ENCODE measurements around the gene THBS1.

The THBS1 gene

GRCh38 chr15:39608185-39609139 is 27.6 kb downstream of the THBS1 start:
- no peak for DNase-seq (ENCODE audit: low spot score)

DNA sequence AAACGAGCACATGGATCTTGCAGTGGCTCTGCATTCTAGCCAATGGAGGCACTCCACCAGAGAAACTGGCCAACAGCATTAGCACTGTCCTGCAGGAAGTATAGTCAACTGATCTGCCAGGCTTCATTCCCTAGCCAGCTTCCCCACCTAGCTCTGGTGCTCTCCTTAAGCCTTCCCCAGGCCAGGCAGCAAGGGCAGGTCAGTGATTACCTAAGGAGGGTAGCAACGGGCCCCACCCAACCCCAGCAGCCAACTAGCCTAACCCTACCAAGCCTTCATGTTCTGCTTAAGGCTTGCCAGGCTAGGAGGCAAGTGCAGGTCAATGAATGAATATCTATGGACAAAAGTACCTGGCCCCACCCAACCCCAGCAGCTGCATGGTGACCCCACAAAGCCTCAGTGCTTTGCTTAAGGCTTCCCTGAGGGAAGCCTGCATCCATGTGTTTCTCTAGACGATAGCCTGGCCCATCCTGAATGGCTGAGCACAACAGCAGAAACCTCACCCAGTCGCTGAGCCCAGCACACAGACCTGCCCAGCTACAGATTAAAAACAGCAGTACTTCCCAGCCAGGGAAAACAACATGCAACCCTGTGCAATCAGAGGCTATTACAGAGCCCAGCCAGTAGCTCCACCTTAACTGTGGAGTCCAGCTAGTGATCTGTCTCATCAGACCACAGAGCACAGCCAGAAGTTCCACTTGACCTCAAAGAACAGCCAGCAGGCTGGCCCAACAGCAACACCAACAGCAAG is 28.5 kb downstream of the THBS1 start:
- DNase-seq (ENCODE audit: low spot score): no peak

DNA sequence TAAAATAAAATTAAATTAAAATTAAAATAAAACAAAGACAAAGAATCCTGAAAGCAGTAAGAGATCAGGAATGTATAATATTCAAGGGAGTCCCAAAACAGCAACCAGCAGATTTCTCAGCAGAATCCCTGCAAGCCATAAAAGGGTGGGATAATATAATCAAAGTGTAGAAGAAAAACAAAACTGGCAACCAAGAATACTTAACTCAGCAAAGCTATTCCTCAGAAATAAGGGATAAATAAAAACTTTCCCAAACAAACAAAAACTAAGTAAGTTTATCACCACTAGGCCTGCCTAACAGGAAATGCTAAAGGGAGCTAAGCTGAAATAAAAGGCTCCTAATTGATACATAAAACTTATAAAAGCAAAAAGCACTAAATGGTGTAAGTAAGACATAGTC is 29.8 kb downstream of the THBS1 start:
- no peak for DNase-seq (ENCODE audit: low spot score)

GRCh38 chr15:39613271-39613670 is 32.4 kb downstream of the THBS1 start:
- no peak for DNase-seq (ENCODE audit: low spot score)

GRCh38 chr15:39613861-39614260 is 33.0 kb downstream of the THBS1 start:
- DNase-seq (ENCODE audit: low spot score): no peak

- DNase-seq (ENCODE audit: low spot score): peak; percentile 80
Observed at GRCh38 chr15:39616731-39617455, 36.0 kb downstream of the THBS1 start.

- DNase-seq (ENCODE audit: low spot score): no peak
Observed at GRCh38 chr15:39618063-39618823, 37.4 kb downstream of the THBS1 start.

DNA sequence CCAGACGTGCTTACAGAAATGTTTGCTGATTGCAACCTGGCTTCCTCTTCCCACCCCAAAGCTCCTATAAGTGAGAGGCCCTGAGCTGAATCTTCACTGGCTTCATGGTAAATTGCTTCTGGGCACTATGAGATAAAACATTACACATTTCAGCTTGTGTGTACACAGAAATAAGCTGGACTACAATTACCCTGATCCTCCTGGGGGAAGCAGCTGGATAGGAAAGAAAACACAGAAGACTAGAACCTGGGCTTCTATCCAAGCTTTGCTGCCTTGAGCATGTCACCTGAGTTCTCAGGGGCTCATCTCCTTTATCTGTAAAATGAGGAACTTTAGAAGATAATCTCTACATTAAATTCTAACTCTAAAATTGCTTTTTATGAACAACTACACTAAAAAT is 40.3 kb downstream of the THBS1 start:
- no peak for DNase-seq (ENCODE audit: low spot score)

GRCh38 chr15:39621976-39622375 is 41.1 kb downstream of the THBS1 start:
- DNase-seq (ENCODE audit: low spot score): no peak

DNA sequence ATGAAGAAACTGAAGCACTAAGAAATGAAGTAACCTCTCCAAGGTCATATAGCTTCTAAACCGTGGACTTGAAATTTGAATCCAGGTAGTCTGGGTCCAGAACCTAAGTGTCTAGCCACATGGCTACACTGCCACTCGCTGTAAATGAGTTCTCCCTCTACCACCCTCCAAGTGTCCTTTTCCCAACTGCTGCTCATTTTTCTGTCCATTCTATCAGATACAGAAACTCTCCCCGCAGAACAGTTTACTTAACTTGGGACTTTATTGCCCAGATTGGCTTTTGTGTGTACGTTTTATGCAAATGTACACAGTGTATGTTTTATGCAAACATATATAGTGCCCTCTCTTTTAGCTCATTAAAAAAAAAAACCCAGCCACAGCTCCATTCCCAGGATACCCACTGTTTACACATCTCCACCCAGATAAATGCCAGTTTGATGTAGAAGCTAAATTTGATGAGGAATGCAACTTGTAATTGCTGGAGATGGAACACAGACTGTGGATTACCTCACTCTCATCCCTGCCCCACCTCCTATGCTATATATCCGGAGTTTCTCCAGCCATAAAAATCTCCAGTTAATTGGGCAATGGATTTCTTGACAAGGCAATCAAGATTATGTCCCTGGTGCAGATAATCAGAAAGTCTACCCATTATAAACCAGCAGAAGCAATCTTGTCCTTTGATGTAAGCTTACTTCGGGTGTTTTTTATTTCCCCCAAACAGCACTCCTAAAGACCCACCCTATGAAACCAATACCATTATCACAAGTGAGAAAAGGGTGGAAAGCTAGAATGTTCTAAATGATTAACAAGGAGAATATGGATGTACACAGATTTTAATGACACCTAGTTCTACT is 42.0 kb downstream of the THBS1 start:
- no peak for DNase-seq (ENCODE audit: low spot score)

DNA sequence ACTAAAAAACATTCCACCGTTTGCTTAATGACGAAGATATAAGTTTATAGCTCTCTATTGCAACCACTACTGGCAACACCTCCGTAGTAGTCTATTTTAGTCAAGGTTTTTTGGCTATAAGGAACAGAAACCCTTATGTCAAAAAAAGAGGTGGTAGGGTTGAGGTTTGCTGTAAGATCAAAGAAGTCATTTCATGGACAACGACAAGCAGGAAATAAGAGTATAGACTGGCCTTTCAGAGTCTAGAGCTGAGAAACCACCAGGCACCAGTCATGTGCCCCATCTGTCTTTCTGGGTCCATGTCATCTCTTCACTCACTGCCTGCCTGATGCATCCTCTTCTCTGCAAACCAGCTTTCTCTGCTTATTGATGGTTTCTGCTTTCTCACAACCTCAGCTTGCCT is 42.7 kb downstream of the THBS1 start:
- DNase-seq (ENCODE audit: low spot score): no peak

DNA sequence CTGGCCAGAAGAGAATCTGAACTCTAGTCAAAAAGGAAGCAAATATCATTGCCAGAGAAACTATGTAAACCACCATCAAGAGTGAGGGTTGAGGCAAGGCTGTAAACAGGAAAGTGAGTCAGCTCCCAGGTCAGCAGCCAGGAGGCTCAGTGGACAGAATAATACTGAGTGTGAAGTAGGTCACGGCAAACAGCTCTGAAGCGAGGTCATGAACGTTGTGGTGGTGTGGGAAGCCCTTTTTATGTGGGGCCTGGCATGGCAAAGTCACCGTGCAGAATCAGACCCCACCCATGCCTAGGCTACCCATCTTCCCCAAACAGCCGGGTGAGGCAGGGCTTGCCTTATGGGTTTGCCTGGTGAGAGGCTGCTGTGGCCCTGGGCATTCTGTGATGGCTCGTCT is 43.9 kb downstream of the THBS1 start:
- peak; percentile 90 for DNase-seq (ENCODE audit: low spot score)

- no peak for DNase-seq (ENCODE audit: low spot score)
Observed at GRCh38 chr15:39625451-39625850, 44.6 kb downstream of the THBS1 start.

GRCh38 chr15:39625856-39626255 is 45.0 kb downstream of the THBS1 start:
- peak; percentile 40 for DNase-seq (ENCODE audit: low spot score)

- DNase-seq (ENCODE audit: low spot score): no peak
Observed at GRCh38 chr15:39627451-39628143, 46.7 kb downstream of the THBS1 start.

- no peak for DNase-seq (ENCODE audit: low spot score)
Observed at GRCh38 chr15:39628144-39628508, 47.2 kb downstream of the THBS1 start.

- no peak for DNase-seq (ENCODE audit: low spot score)
Observed at GRCh38 chr15:39628546-39629257, 47.8 kb downstream of the THBS1 start.

DNA sequence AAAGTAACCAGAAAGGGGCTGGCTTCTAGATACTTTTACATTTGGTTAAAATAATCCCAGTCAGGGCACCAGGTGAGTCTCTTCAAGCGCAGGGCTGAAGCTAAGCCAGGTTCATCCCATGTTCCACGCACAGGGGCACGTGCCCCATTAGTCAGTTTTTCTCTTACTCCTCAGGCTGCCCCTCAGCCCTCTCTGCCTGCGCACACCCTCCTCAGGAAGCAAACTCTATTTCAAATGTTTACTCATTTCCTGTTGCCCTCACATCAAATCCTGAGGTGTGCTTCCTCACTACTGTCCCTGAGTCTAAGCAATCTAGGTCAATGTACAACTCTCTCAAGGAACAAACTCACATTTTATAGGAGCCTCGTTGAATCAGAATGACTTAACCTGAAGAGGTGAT is 48.5 kb downstream of the THBS1 start:
- DNase-seq (ENCODE audit: low spot score): peak; percentile 84

DNA sequence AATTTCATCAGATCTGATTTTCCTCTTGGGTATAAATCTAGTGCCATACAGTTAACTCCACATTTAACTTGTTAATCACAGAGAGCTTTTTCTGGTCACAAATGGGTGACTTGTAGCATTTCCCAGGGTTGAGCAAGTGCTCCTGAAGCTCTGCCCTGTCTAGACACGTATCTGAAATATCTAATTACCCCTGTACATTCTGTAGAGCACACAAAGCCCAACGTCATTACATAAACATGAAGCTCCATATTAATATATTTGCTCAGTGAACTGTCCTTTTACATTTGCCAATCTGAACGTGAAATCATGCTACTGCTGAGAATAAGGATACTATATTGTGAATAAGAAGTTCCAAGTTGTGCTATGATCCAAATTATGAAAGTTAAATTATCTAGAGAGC is 49.0 kb downstream of the THBS1 start:
- peak; percentile 45 for DNase-seq (ENCODE audit: low spot score)

DNA sequence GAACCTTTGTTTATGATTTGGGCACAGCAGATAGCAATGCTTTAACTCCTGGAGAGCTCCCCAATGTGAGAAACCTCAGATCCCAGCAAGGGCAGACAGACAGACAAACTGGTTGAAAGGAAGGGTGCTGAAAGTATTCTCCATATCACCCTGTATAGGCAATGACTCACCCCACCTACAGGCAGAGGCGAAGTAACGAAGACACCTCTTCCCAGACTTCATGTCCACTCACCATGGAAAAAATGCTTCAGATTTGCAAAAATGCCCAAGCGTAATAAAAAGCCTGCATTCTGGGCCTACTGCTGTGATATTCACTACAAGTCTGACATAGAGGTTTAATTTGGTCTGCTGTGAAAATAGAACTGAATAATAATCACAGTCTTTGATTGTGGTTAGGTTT is 50.5 kb downstream of the THBS1 start:
- DNase-seq (ENCODE audit: low spot score): no peak

All from kidney tubule cell (primary cell).